Measurements from ENCODE around the gene ANKRD37.

ANKRD37 gene

GRCh38 chr4:185379326-185380295 lies 17.0 kb upstream of the ANKRD37 start:
- in situ Hi-C loops (cut with MboI; ENCODE audit: low sequenced_read_pairs), result no loop called here

GRCh38 chr4:185380320-185380719 lies 16.3 kb upstream of the ANKRD37 start:
- in situ Hi-C loops (cut with MboI; ENCODE audit: low sequenced_read_pairs), result no loop called here

- in situ Hi-C loops (cut with MboI; ENCODE audit: low sequenced_read_pairs), result no loop called here
Observed at GRCh38 chr4:185381288-185382196, 15.1 kb upstream of the ANKRD37 start.

GRCh38 chr4:185382754-185383153 lies 13.9 kb upstream of the ANKRD37 start:
- in situ Hi-C loops (cut with MboI; ENCODE audit: low sequenced_read_pairs), result no loop called here

DNA sequence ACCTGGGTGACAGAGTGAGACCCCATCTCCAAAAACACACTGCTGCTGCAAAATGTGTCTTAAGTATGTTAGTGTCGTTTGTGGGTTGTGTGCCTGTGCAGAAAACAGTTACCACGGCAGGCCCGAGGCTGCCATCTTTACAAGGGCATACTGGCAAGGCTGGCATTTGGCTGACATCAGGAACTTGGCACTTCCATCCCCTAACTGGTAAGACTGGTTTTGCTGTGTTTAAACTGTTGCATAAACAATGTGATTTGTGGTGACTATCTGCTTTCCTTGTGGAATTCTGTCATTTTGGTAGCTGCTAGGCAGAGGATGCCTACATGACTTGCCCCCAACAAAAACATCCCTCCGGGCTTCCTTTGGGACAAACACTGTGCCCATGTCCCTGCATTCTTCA lies 13.2 kb upstream of the ANKRD37 start:
- in situ Hi-C loops (cut with MboI; ENCODE audit: low sequenced_read_pairs), result no loop called here

- in situ Hi-C loops (cut with MboI; ENCODE audit: low sequenced_read_pairs), result no loop called here
Observed at GRCh38 chr4:185384061-185384460, 12.6 kb upstream of the ANKRD37 start.

- in situ Hi-C loops (cut with MboI; ENCODE audit: low sequenced_read_pairs), result no loop called here
Observed at GRCh38 chr4:185384930-185385331, 11.7 kb upstream of the ANKRD37 start.

- in situ Hi-C loops (cut with MboI; ENCODE audit: low sequenced_read_pairs), result no loop called here
Observed at GRCh38 chr4:185387957-185388356, 8.7 kb upstream of the ANKRD37 start.

DNA sequence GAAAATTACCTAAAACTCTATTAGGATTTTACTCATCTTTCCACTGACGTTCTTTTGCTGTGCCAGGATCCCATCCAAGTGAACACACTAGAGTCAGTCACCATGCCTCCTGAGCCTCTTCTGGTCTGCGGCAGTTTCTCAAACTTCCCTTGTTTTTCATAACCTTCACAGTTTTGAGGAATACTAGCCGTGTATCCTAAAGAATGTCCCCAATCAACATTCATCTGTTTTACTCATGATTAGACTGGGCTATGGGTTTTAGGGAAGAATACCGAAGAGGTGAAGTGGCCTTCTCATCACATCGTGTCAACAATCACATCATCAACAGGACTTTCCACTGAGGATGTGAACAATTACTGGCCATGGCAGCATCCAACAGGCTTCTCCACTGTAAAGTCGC lies 5.7 kb upstream of the ANKRD37 start:
- in situ Hi-C loops (cut with MboI; ENCODE audit: low sequenced_read_pairs), result no loop called here

DNA sequence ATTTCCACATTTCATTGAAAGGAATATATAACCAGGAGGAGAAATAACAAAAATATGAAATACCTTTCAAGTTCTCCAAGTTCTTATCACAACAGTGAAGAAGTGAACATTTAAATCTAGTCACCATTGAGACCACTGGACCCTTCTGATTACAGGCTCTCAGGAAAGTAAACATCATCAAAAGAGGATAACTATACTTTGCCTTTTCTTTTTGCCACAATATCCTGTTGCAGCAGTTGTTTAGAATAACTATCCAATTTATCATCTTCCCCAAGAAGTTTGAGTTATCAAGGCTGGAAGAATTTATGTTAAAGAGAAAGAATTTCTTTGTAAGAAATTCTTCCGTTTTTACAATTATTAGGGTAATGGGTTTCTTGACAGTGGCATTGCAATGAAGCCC lies 4.5 kb upstream of the ANKRD37 start:
- in situ Hi-C loops (cut with MboI; ENCODE audit: low sequenced_read_pairs), result no loop called here

GRCh38 chr4:185394568-185395237 lies 1.9 kb upstream of the ANKRD37 start:
- in situ Hi-C loops (cut with MboI; ENCODE audit: low sequenced_read_pairs), result no loop called here

GRCh38 chr4:185395238-185395955 lies 1.2 kb upstream of the ANKRD37 start, which contains the start of gene LRP2BP:
LRP2BP (minus strand) TSS chr4:185395924; CDS start chr4:185378186, 17,738 bp downstream.
- in situ Hi-C loops (cut with MboI; ENCODE audit: low sequenced_read_pairs), result no loop called here

DNA sequence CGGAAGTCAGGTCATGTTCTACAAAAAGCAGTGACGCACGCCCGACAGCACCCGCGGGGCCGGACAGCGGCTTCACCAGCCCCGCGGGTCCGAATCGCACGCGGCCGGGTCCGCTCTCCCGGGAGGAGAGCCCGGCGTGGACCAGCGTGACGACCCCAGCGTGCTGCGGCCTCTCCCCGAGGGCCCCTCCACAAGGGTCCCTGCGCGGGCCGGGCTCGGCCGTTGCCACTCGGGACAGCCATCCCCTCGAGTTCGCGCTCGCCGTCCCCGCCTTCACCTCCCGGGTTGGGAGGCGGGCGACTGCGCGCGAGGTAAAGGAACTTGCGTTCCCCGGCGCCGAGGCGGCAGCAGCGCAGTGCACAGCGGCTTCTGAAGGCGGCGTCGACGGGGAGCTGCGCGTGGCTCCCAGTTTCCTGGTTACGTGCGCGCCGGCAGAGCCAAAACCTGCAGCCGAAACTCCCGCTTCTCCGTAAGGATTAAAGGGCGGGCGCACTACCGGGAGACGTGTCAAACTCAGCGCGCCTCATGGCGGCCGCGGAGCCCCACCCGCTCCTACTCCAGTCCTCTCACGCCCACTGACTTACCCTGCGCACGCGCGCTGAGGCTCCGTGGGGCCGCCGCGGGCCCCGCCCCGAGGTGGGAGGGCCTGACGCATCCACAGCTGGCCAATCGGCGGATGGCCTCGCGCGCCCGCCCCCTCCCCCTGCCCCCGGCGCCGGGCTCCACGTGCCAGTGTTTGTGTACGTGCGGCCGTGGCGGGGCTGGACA lies 501 bp upstream of the ANKRD37 start:
- in situ Hi-C loops (cut with MboI; ENCODE audit: low sequenced_read_pairs), result no loop called here

GRCh38 chr4:185398618-185399017 lies 2.0 kb downstream of the ANKRD37 start:
- in situ Hi-C loops (cut with MboI; ENCODE audit: low sequenced_read_pairs), result no loop called here

- in situ Hi-C loops (cut with MboI; ENCODE audit: low sequenced_read_pairs), result no loop called here
Observed at GRCh38 chr4:185399466-185399865, 2.8 kb downstream of the ANKRD37 start.

DNA sequence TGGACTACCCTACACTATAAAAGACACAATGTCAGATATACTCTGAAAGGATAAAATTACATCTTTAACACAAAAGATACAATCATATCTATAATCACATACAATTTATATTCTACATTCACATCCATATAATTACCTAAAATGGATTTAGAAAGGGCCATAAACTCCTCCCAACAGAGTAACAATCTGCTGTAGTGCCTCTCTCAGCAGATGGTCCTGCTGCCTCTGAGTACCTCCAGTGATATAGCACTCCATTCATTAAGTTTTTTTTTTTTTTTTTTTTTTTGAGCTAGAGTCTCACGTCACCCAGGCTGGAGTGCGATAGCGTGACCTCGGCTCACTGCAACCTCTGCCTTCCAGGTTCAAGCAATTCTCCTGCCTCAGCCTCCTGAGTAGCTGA lies 7.4 kb downstream of the ANKRD37 start:
- in situ Hi-C loops (cut with MboI; ENCODE audit: low sequenced_read_pairs), result no loop called here

DNA sequence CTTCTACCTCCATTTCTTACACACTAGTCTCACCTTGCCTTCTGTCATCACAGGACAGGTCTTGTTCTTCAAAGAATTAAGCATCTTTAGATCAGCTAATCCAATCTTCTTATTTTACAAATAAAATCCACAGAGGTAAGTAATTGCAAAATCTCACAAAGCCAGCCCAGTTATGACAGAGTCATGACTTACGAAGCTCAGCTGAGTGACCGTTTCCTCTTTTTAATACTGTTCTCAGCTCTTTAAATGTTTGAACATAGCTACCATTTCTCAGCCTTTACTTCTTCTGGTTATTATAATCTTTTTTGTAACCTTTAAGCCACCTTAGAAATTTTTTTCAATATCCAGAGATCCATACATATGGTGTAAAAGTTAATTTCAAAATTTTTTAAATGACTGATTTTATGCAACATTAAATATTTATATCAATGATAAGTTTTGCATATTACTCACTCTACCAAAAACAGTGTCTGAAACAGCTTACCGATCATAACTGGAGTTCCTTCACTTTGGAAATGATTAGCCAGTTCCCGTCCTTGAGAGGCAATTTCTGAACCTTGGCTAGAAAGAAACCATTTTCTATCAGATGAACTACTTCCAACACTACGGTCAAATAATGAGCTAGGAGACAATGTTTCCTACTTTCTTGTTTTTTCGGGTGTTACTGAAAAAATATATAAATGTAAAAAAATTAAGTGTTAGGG lies 8.8 kb downstream of the ANKRD37 start:
- in situ Hi-C loops (cut with MboI; ENCODE audit: low sequenced_read_pairs), result no loop called here

GRCh38 chr4:185408432-185408831 lies 11.8 kb downstream of the ANKRD37 start:
- in situ Hi-C loops (cut with MboI; ENCODE audit: low sequenced_read_pairs), result no loop called here

DNA sequence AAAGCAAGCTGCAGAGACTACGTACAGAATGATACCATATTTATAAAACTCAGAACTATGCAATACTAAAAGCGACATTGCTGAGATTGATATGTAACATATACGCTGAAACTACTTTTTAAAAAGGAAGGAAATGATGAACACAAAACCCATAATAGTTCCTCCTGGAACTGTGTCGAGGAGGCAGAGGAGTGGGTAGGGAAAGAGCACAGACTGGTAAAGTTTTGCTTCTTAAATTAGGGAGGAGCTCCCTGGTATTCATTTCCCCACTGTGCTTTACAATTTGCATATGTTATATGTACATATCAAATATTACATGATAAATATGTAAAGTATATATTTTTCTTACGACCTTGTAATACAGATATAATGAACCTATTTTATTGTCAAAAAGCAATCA lies 15.2 kb downstream of the ANKRD37 start:
- in situ Hi-C loops (cut with MboI; ENCODE audit: low sequenced_read_pairs), result no loop called here

All from HL-60/S4 treated with retinoic acid at 250 ng/mL for 4 days and 3 days (cell line).